ENCODE results near the gene KCNK16. TPM values are rescaled to one million over a fixed set of nuclear protein-coding genes. Genes with fewer than 3 reads are reported as not detected.

KCNK16 gene
- total RNA-seq, 4 donors from 2014 or later: not detected

GRCh38 chr6:39330476-39330875 lies 8.0 kb upstream of the KCNK16 start:
- no peak overlapping the region for H3K4me3 ChIP-seq (ENCODE audit: low read depth, poor library complexity, severe bottlenecking)
- DNase-seq (ENCODE audit: low spot score in 2 of 2): no peak
- TF ChIP-seq CTCF (IDR thresholded peaks at IDR 0.05): no peak
- no peak for TF ChIP-seq POLR2A (IDR thresholded peaks at IDR 0.05)
- 51 to 60% methylated on average over 3 of the region's 3 CpGs for WGBS, 2 donors
- intact Hi-C loops (cut with DNase I; ENCODE audit: low total_unique reads): no loop called here

- 65 to 67% methylated on average over 3 of the region's 3 CpGs for WGBS, 2 donors
- intact Hi-C loops (cut with DNase I; ENCODE audit: low total_unique reads): no loop called here
- DNase-seq (ENCODE audit: low spot score in 2 of 2): no peak
- TF ChIP-seq POLR2A (IDR thresholded peaks at IDR 0.05) (no peak), CTCF (IDR thresholded peaks at IDR 0.05) (no peak)
- no peak overlapping the region for H3K4me3 ChIP-seq (ENCODE audit: low read depth, poor library complexity, severe bottlenecking)
These were observed 7.6 kb upstream of the KCNK16 start for GRCh38 chr6:39330057-39330456.

- WGBS, 2 donors: 82 to 86% methylated on average over 12 of the region's 12 CpGs
- intact Hi-C loops (cut with DNase I; ENCODE audit: low total_unique reads): no loop called here
- H3K4me3 ChIP-seq (ENCODE audit: low read depth, poor library complexity, severe bottlenecking): no peak overlapping the region
- no peak for DNase-seq (ENCODE audit: low spot score in 2 of 2)
- no peak for TF ChIP-seq POLR2A (IDR thresholded peaks at IDR 0.05)
- no peak for TF ChIP-seq CTCF (IDR thresholded peaks at IDR 0.05)
These were observed 5.6 kb upstream of the KCNK16 start for GRCh38 chr6:39328066-39328465.

GRCh38 chr6:39327507-39327906 lies 5.0 kb upstream of the KCNK16 start:
- intact Hi-C loops (cut with DNase I; ENCODE audit: low total_unique reads): no loop called here
- no peak overlapping the region for H3K4me3 ChIP-seq (ENCODE audit: low read depth, poor library complexity, severe bottlenecking)
- no peak for DNase-seq (ENCODE audit: low spot score in 2 of 2)
- 72 to 80% methylated on average over 5 of the region's 5 CpGs for WGBS, 2 donors
- TF ChIP-seq POLR2A (IDR thresholded peaks at IDR 0.05) (no peak), CTCF (IDR thresholded peaks at IDR 0.05) (no peak)

GRCh38 chr6:39321761-39322160 lies 741 bp downstream of the KCNK16 start:
- DNase-seq (ENCODE audit: low spot score in 2 of 2): no peak
- H3K4me3 ChIP-seq (ENCODE audit: low read depth, poor library complexity, severe bottlenecking): no peak overlapping the region
- WGBS, 2 donors: 76 to 78% methylated on average over 5 of the region's 5 CpGs
- TF ChIP-seq CTCF (IDR thresholded peaks at IDR 0.05) (no peak), POLR2A (IDR thresholded peaks at IDR 0.05) (no peak)
- intact Hi-C loops (cut with DNase I; ENCODE audit: low total_unique reads): no loop called here

- no peak overlapping the region for H3K4me3 ChIP-seq (ENCODE audit: low read depth, poor library complexity, severe bottlenecking)
- TF ChIP-seq CTCF (IDR thresholded peaks at IDR 0.05) (no peak), POLR2A (IDR thresholded peaks at IDR 0.05) (no peak)
- no peak for DNase-seq (ENCODE audit: low spot score in 2 of 2)
- intact Hi-C loops (cut with DNase I; ENCODE audit: low total_unique reads): no loop called here
- 72 to 73% methylated on average over 5 to 10 of the region's 10 CpGs for WGBS, 2 donors
These were observed 2.0 kb downstream of the KCNK16 start for GRCh38 chr6:39320363-39320984.

Data from lower leg skin (tissue), 4 donors.